C4-2B (cell line): ENCODE measurements around the gene SCAI.

ENCODE experiments used
- CTCF ChIP-seq: fragments of 450-650 bp; conservative IDR thresholded peaks from 2 replicates; pipeline ENCODE4 v1.5.1; 2017; ENCODE audit warnings: mild to moderate bottlenecking
- ZFX ChIP-seq: fragments of 450-650 bp; IDR thresholded peaks from 2 replicates; pipeline ENCODE4 v1.6.1; 2017

DNA sequence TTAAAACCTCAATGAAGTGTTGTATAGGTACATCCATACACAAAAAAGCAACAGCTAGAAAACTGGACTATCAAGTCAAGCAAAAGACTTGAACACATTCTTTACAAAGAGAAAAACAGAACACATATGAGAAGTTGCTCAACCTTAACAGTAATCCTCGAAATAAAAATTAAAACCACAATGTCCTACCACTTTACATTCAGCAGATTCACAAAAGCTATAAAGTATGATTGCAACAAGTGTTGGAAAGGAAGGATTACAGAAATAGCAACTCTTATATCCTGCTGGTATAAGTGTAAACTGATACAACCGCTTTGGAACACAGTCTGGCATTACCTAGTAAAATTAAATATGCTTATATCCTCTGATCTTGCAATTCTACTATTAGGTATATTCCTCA lies 173.9 kb downstream of the SCAI start:
- TF ChIP-seq CTCF (no peak), ZFX (no peak)
